Anterior cingulate cortex (tissue), 58 donors: ENCODE measurements around the gene EPX.
A peak's percentile ranks its signal among the peaks of the same experiment; 100 is the strongest.
"Not testable (repeated sequence)": the region's sequence is repeated elsewhere in the genome, so short reads cannot be mapped to it uniquely, and the experiment has no call there.

ENCODE experiments used
- DNase-seq, 58 donors: peaks; one replicate each; lab custom pipeline; 2025; lab: John Stamatoyannopoulos, UW

Gene EPX

GRCh38 chr17:58192612-58193011, at the start of gene EPX:
Gene EPX (plus strand): TSS chr17:58192726. CDS start chr17:58192847, 121 bp downstream.
- DNase-seq, result no peak

- not testable (repeated sequence) for DNase-seq
Observed at GRCh38 chr17:58143335-58143734, 49.2 kb upstream of the EPX start.

GRCh38 chr17:58144801-58145200, 47.7 kb upstream of the EPX start:
- no peak for DNase-seq

- DNase-seq, result no peak
Observed at GRCh38 chr17:58147930-58148434, 44.5 kb upstream of the EPX start, which contains the start of gene OR4D1. Gene OR4D1 (plus strand): TSS chr17:58148384. CDS start chr17:58155154, 6,770 bp downstream.

- DNase-seq, result no peak
Observed at GRCh38 chr17:58148609-58149008, 43.9 kb upstream of the EPX start.

GRCh38 chr17:58150394-58150793, 42.1 kb upstream of the EPX start:
- DNase-seq, result no peak

- no peak for DNase-seq
Observed at GRCh38 chr17:58153046-58153445, 39.5 kb upstream of the EPX start.

GRCh38 chr17:58153671-58154070, 38.9 kb upstream of the EPX start:
- DNase-seq, result no peak

GRCh38 chr17:58156839-58157803, 35.4 kb upstream of the EPX start:
- DNase-seq, result peak in 27 of 58 donors; percentile 2 to 61 (median 13)

- DNase-seq, result no peak
Observed at GRCh38 chr17:58158181-58158580, 34.3 kb upstream of the EPX start.

- no peak for DNase-seq
Observed at GRCh38 chr17:58161566-58161965, 31.0 kb upstream of the EPX start.

- no peak for DNase-seq
Observed at GRCh38 chr17:58165981-58166380, 26.5 kb upstream of the EPX start.

- DNase-seq, result no peak
Observed at GRCh38 chr17:58166682-58167081, 25.8 kb upstream of the EPX start, which contains the start of gene OR4D2. Gene OR4D2 (plus strand): TSS chr17:58166982. CDS start chr17:58169656, 2,674 bp downstream.

- DNase-seq, result no peak
Observed at GRCh38 chr17:58170622-58171021, 21.9 kb upstream of the EPX start.

- DNase-seq, result no peak
Observed at GRCh38 chr17:58172369-58173071, 20.0 kb upstream of the EPX start.

- DNase-seq, result no peak
Observed at GRCh38 chr17:58174871-58175270, 17.7 kb upstream of the EPX start.

GRCh38 chr17:58176200-58176599, 16.3 kb upstream of the EPX start:
- no peak for DNase-seq

GRCh38 chr17:58181796-58182195, 10.7 kb upstream of the EPX start:
- no peak for DNase-seq

GRCh38 chr17:58183514-58183913, 9.0 kb upstream of the EPX start:
- DNase-seq, result no peak

GRCh38 chr17:58184308-58184985, 8.1 kb upstream of the EPX start:
- no peak for DNase-seq
